ENCODE measurements around the gene HEBP1. TPM values are rescaled to one million over a fixed set of nuclear protein-coding genes. Genes with fewer than 3 reads are reported as not detected.

Gene HEBP1
- total RNA-seq, 2 experiments from 2014 or later = 13.9 to 17.6 TPM

DNA sequence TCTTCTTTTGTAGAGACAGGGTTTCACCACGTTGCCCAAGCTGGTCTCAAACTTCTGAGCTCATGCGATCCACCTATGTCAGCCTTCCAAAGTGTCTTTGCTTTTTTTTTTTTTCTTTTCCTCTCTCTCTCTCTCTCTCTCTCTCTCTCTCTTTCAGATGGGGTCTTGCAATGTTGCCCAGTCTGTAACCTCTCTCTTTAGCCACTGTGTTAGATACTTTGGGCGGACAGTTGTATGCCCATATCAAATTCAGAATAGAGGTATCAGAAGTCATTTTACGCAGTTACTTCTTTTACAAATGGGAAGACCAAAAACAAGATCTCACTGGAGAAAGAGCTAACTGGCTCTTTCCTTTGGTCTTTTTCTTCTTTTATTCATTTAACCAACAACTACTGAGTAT, 6.7 kb downstream of the HEBP1 start:
- no peaks in the 10 kb centered on the region for H3K27me3 Mint-ChIP-seq
- peak overlapping the region; percentile 73 for H3K27ac Mint-ChIP-seq
- POLR2A ChIA-PET = no interaction called here
- no peaks in the 10 kb centered on the region for H3K9me3 Mint-ChIP-seq
- peaks cover 13% of the 10 kb centered on the region for H3K4me1 Mint-ChIP-seq
- H3K4me3 Mint-ChIP-seq = peak overlapping the region; percentile 65
- DNase-seq (no peak), ATAC-seq (ENCODE audit: low read depth) (no peak)
- H3K36me3 Mint-ChIP-seq = peaks cover 8% of the 10 kb centered on the region

DNA sequence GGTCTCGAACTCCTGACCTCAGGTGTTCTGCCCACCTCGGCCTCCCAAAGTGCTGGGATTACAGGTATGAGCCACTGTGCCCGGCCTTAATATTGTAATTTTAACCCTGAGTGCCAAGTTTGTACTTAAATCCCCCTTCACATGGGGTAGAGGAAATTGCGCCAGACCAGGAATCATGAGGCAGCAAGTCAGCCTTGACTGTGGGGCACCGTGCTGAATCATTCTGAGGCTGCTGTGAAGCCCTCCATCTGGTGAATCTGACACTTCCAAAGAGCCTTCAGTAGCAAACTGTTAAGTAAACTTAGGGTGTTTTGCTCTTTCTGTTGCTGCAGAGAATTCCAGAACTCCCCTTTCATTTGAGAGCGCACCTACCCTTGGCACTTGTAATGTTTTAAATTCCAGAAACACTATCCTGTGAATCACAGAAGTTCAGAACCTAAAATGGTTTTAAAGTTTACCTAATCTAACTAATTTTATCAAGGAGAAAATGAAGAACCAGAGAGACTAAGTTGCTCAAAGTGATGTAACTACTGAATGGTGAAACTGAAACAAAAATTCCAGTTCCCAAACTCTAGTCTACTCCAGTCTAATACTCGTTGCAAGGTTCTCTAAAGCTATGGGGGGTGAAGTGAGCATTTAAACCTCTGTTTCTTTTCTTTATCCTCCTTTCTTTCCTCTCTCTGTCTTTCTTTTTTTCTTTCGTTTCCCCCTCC, 7.5 kb downstream of the HEBP1 start:
- peak overlapping the region; percentile 65 for H3K4me3 Mint-ChIP-seq
- H3K9me3 Mint-ChIP-seq = no peaks in the 10 kb centered on the region
- H3K4me1 Mint-ChIP-seq = peaks cover 13% of the 10 kb centered on the region
- POLR2A ChIA-PET = no interaction called here
- peaks cover 8% of the 10 kb centered on the region for H3K36me3 Mint-ChIP-seq
- DNase-seq (no peak), ATAC-seq (ENCODE audit: low read depth) (no peak)
- H3K27ac Mint-ChIP-seq = peak overlapping the region; percentile 73
- H3K27me3 Mint-ChIP-seq = no peaks in the 10 kb centered on the region

DNA sequence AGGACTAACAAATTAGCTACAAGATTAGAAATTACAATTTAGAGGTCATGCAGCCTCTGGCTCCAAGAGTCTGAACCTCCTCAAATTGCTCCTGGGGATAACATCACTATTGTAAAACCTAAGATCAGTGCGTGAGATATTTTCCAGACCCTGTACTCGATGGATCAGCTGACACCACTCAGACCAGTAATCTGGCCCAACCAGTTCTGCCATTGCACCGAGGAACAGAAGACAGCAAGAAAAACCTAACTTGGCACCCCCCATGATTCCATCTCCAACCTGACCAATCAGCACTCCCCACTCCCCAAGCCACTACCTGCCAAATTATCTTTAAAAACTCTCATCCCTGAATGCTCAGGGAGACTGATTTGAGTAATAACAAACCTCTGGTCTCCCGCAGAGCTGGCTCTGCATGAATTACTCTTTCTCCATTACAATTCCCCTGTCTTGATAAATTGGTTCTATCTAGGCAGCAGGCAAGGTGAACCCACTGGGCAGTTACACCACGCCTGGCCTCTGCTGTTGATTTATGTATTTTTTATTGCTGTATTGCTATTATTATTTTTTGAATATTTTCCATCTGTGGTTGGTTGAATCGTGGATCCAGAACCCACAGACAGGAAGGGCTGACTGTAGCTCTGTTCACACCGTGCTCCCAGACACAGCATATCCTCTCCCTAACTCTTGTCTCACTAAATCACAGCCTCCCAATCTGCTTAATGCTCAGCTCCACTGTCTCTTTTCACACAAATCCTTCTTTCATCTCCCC, 9.2 kb downstream of the HEBP1 start:
- POLR2A ChIA-PET = no interaction called here
- Mint-ChIP-seq H3K4me3 (no peak overlapping the region), H3K27ac (no peak overlapping the region), H3K9me3 (no peaks in the 10 kb centered on the region), H3K36me3 (peaks cover 10% of the 10 kb centered on the region), H3K4me1 (peaks cover 11% of the 10 kb centered on the region), H3K27me3 (no peaks in the 10 kb centered on the region)
- ATAC-seq (ENCODE audit: low read depth) (no peak), DNase-seq (no peak)

DNA sequence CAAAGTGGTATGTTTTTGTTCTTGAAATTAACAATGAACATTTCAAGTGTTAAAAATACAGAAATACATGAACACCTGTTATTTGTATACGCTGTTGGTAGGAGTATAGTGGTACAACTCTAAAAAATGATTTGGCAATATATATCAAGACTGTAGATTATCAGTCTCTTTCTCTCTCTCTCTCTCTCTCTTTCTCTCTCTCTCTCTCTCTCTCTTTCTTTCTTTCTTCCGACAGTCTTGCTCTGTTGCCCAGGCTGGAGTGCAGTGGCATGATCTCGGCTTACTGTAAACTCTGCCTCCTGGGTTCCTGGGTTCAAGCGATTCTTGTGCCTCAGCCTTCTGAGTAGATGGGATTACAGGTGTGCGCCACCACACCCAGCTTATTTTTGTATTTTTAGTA, 12.6 kb downstream of the HEBP1 start:
- H3K9me3 Mint-ChIP-seq = no peaks in the 10 kb centered on the region
- DNase-seq = no peak
- no peak overlapping the region for H3K4me3 Mint-ChIP-seq
- no peak overlapping the region for H3K27ac Mint-ChIP-seq
- POLR2A ChIA-PET = no interaction called here
- ATAC-seq (ENCODE audit: low read depth) = no peak
- peaks cover 5% of the 10 kb centered on the region for H3K36me3 Mint-ChIP-seq
- no peaks in the 10 kb centered on the region for H3K27me3 Mint-ChIP-seq
- H3K4me1 Mint-ChIP-seq = peaks cover 4% of the 10 kb centered on the region

DNA sequence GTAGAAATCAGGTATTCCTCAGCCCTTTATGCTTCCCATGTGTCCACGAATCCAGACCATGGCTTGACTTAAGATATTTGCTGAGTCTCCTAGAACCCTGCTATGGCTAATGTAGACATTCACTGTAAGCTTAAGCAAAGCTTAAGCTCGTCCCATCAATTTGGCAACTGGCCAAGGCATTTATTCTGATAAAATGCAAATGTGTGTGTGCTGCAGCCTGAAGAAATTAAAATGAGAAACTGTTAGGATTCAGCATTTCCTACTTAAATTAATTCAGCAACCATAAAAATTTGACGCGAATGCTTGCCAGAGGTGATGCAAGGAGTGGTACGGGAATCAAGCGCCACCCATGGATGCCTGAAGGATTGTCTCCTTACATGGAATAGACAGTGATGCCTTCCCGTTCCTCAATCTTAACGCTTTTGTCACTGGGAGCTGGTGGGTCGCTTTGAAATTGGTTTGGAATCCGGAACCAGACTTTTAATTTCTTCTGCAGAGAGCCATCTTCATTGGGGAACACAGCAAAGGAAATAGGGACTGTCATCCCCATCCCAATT, 13.2 kb downstream of the HEBP1 start:
- DNase-seq (no peak), ATAC-seq (ENCODE audit: low read depth) (no peak)
- no peak overlapping the region for H3K4me3 Mint-ChIP-seq
- peaks cover 4% of the 10 kb centered on the region for H3K4me1 Mint-ChIP-seq
- peaks cover 5% of the 10 kb centered on the region for H3K36me3 Mint-ChIP-seq
- H3K9me3 Mint-ChIP-seq = no peaks in the 10 kb centered on the region
- POLR2A ChIA-PET = no interaction called here
- H3K27me3 Mint-ChIP-seq = no peaks in the 10 kb centered on the region
- no peak overlapping the region for H3K27ac Mint-ChIP-seq

DNA sequence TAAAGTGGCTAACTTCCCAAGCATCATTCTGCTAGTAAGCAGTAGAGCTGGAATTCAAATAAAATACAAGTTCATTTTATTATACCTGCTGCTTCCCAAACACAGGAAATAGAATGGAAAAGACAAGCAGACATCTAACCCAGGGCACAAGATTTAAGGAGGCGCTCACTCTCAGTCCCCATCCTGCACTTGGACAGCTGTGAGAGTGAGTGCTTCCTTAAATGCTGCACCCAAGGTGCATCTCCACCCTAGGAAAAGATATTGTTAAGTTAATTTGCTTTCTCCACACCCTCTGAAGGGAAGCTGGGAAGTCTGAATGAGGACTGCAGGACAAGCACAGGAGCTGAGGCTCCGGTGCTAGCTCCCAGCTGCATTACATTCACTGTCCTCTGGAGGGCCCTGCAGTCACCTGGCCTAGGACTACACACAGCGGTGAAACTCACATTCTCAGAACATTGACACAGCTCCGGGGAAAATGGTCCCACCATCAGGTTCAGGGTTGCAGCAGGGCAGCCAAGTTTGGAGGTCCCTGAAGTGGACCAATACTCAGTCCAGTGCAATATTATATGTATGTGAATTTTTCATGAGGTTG, 14.2 kb downstream of the HEBP1 start:
- no peaks in the 10 kb centered on the region for H3K27me3 Mint-ChIP-seq
- H3K4me3 Mint-ChIP-seq = no peak overlapping the region
- H3K27ac Mint-ChIP-seq = no peak overlapping the region
- H3K9me3 Mint-ChIP-seq = no peaks in the 10 kb centered on the region
- no peak for ATAC-seq (ENCODE audit: low read depth)
- no peak for DNase-seq
- POLR2A ChIA-PET = no interaction called here
- peaks cover 2% of the 10 kb centered on the region for H3K4me1 Mint-ChIP-seq
- peaks cover 5% of the 10 kb centered on the region for H3K36me3 Mint-ChIP-seq

DNA sequence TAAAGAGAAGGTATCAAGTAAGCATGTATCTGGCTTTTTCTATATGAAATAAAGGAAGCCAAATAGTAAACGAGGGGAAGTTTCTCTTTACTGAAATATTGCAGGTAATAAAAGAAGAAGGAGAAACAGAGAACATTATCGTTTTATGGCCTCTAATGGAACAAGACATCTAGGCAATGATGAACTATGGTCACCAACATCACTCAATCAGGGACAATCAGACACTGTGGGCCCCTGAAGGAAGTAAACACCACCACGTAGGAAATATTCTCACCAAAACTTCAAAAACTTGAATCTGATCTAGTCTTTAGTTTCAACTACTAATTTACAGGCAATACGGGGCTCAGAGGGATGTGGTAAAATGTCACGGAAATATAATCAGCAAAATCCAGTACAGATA, 15.9 kb downstream of the HEBP1 start:
- Mint-ChIP-seq H3K4me1 (peaks cover 2% of the 10 kb centered on the region), H3K27me3 (no peaks in the 10 kb centered on the region), H3K27ac (no peak overlapping the region), H3K36me3 (peaks cover 5% of the 10 kb centered on the region), H3K9me3 (no peaks in the 10 kb centered on the region), H3K4me3 (no peak overlapping the region)
- ATAC-seq (ENCODE audit: low read depth) = no peak
- POLR2A ChIA-PET = no interaction called here
- no peak for DNase-seq

DNA sequence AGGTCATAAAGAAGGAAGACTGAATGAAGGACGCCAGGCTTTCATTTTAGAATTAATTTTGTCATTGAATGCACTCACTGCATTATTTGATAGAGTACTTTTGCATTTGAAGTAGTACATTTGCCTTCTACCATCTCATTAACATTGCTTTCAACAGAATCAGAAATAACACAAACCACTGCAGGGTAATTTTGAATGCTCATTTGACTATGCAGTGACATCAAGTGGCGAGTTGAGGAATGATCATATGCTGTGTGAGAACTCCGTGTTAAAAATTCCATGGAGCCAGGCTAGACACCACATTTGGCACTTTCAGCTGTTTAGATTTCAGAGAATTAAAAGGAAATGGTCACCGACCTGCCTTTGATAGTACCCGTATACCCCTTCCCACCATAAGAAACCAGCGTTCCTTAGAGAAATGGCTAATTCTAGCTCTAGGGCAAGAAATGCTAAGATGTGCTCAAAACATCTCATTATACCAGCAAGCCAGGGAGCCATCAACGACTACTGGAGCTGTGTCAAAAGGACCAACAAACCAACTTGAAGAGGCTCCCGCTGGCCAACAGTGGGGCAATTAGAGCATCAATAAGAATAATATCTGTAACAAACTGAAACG, 16.5 kb downstream of the HEBP1 start:
- H3K4me1 Mint-ChIP-seq = peaks cover 2% of the 10 kb centered on the region
- no peaks in the 10 kb centered on the region for H3K9me3 Mint-ChIP-seq
- ATAC-seq (ENCODE audit: low read depth) (no peak), DNase-seq (no peak)
- H3K4me3 Mint-ChIP-seq = no peak overlapping the region
- POLR2A ChIA-PET = no interaction called here
- peaks cover 5% of the 10 kb centered on the region for H3K36me3 Mint-ChIP-seq
- H3K27me3 Mint-ChIP-seq = no peaks in the 10 kb centered on the region
- no peak overlapping the region for H3K27ac Mint-ChIP-seq

DNA sequence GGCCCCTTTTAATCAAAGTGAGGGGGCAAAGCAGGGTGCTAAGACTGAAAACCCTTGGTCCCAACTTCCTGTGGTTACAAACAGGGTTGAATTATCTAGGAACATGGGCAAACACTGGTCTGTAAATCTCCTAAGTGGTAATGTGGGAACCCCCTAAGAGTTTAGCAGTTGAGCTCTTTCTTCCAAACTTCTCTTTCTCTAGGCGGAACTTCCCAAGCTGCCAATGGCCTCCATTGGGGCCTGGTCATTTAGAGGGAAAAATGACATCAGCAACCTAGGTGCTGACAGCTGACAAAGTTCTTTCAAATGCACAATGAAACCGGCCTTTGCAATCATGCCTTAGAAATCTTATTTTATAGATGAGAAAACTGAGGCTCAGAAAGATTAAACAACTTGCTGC, 17.7 kb downstream of the HEBP1 start:
- POLR2A ChIA-PET = no interaction called here
- Mint-ChIP-seq H3K4me3 (no peak overlapping the region), H3K36me3 (peaks cover 10% of the 10 kb centered on the region), H3K27ac (no peak overlapping the region), H3K9me3 (no peaks in the 10 kb centered on the region), H3K4me1 (peaks cover 2% of the 10 kb centered on the region), H3K27me3 (no peaks in the 10 kb centered on the region)
- no peak for ATAC-seq (ENCODE audit: low read depth)
- no peak for DNase-seq

DNA sequence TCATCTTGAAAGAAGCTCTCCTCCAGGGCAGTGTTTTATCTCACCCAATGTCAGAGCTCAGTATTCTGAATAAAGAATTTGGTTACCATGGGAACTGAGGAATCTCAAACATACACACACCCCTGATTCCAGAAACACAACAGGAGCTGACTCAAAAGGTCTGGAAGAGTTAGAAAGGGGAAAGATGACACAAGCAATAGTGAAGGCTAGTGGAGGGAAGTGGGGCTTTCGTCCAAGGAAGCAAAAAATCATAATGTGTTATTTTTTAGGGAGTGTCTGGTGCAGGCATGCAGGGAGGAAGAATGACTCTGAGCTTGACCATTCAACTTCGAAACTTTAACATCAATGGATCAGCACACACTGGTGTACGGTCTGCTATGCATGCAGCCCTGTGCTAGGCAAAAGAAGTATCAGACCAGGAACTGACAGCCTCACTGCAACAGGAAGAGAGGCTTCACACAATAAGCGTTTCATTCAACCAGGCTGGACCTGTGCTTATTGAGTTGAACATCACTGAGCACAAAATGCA, 20.3 kb downstream of the HEBP1 start:
- no peak for DNase-seq

DNA sequence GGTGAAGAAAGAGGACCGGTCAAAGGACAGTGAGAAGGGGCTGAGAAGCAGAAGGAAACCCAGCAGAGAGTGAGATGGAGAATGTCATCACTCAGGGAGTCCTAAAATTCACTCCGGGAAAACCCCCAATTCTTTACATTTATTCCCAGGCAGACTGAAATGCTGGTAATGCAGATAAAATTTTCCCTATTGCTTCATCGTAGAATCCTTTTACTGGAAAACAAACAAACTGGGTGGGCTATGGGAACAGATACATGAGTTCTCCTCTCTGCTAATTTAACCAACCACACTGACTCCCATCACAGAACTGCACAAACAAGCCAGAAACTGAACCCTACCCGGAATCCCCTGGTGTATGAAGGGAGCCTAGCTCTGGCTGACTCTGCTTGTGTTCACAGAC, 20.9 kb downstream of the HEBP1 start:
- POLR2A ChIA-PET = interaction anchor here (0.6 kb wide), 1 partner anchor 8 kb away, joined by 6 read pairs; no protein-coding TSS in a partner anchor
- H3K27me3 Mint-ChIP-seq = no peaks in the 10 kb centered on the region
- DNase-seq (no peak), ATAC-seq (ENCODE audit: low read depth) (no peak)
- no peak overlapping the region for H3K27ac Mint-ChIP-seq
- H3K4me1 Mint-ChIP-seq = peaks cover 5% of the 10 kb centered on the region
- H3K4me3 Mint-ChIP-seq = no peak overlapping the region
- no peaks in the 10 kb centered on the region for H3K9me3 Mint-ChIP-seq
- peaks cover 18% of the 10 kb centered on the region for H3K36me3 Mint-ChIP-seq

More for the DNA sequence above, 20.3 kb downstream of the HEBP1 start:
- H3K4me1 Mint-ChIP-seq = peaks cover 7% of the 10 kb centered on the region
- no peaks in the 10 kb centered on the region for H3K9me3 Mint-ChIP-seq
- POLR2A ChIA-PET = interaction anchor here (0.6 kb wide), 1 partner anchor 8 kb away, joined by 6 read pairs; no protein-coding TSS in a partner anchor
- peaks cover 14% of the 10 kb centered on the region for H3K36me3 Mint-ChIP-seq
- H3K4me3 Mint-ChIP-seq = no peak overlapping the region
- H3K27me3 Mint-ChIP-seq = no peaks in the 10 kb centered on the region
- ATAC-seq (ENCODE audit: low read depth) = no peak
- no peak overlapping the region for H3K27ac Mint-ChIP-seq

DNA sequence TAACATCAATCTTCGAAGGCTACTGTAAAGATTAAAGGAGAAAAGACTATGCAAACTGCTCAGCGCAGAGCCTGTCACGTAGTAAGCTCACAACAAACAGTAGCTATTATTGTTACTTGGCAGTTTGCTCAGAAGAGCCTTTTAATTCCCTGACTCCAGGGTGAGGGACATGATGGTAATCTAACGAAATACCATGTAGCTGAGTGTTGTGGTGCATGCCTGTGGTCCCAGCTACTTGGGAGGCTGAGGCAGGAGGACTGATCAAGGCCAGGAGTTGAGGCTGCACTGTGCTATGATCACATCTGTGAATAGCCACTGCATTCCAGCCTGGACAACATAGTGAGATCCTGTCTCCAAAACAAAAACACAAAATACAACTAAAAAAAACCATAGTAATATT, 22.8 kb downstream of the HEBP1 start:
- H3K27me3 Mint-ChIP-seq = no peaks in the 10 kb centered on the region
- H3K9me3 Mint-ChIP-seq = peaks cover 7% of the 10 kb centered on the region
- H3K27ac Mint-ChIP-seq = no peak overlapping the region
- DNase-seq (no peak), ATAC-seq (ENCODE audit: low read depth) (no peak)
- peaks cover 31% of the 10 kb centered on the region for H3K36me3 Mint-ChIP-seq
- POLR2A ChIA-PET = no interaction called here
- no peak overlapping the region for H3K4me3 Mint-ChIP-seq
- H3K4me1 Mint-ChIP-seq = peaks cover 5% of the 10 kb centered on the region

DNA sequence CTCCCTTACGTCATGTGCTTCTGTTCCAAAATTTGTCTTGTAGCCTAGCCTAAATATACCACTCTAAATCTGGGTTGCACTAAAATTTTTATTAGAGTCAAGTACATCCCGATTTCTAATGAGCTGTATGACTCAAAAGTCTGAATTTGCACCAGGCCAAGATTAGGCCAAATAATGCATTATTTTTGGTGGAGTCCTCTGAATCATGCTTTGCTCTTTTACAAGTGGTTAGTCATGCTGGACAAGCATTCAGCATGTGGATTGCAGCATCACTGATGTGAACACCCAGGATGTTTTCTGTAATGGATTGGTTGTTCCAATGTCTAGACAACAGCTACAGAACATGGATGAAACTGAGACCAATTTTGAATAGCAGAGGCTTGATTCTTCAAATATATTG, 23.7 kb downstream of the HEBP1 start:
- DNase-seq = no peak
- H3K9me3 Mint-ChIP-seq = peaks cover 8% of the 10 kb centered on the region
- H3K36me3 Mint-ChIP-seq = peaks cover 36% of the 10 kb centered on the region
- no peak overlapping the region for H3K4me3 Mint-ChIP-seq
- peaks cover 5% of the 10 kb centered on the region for H3K4me1 Mint-ChIP-seq
- ATAC-seq (ENCODE audit: low read depth) = no peak
- no peaks in the 10 kb centered on the region for H3K27me3 Mint-ChIP-seq
- H3K27ac Mint-ChIP-seq = no peak overlapping the region
- POLR2A ChIA-PET = interaction anchor here (1.1 kb wide), 1 partner anchor 13 kb away, joined by 3 read pairs; no protein-coding TSS in a partner anchor
